Measurements from ENCODE around the gene PRKACA.

Gene PRKACA

GRCh38 chr19:14113762-14114414 lies 3.7 kb downstream of the PRKACA start:
- peak; percentile 67 for TF ChIP-seq CTCF (IDR thresholded peaks at IDR 0.05)
- TF ChIP-seq ZFX (IDR thresholded peaks at IDR 0.05; ENCODE audit: borderline replicate concordance): no peak
- no peak overlapping the region for H3K27ac ChIP-seq

DNA sequence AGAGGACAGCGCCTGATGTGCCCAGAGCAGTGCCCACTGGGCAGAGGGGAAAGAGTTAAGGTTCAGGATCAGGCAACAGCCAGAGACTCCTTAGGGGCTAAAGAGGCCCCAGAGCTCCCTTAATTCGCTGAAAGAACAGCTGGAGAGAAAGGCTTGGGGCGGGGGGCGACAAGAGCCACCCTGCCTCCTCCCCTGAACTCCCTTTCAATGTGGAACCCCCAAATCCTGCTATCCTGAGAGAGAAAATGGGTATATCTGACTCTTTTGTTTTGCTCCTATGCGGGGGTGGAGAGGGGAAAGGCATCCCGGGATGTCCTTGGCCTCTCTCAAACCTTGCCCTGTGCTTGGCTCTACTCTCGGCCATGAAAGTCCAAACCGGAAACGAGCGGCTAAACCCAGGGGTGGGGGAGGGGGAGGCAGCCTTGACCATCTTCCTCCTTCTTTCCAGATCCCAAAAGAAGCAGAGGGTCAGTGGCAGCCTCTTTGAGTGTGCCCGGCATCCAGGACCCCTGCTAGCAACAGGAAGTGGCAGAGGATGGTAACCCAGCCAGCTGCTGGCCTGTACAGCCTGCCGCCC lies 4.7 kb downstream of the PRKACA start:
- TF ChIP-seq CTCF (IDR thresholded peaks at IDR 0.05) (no peak), ZFX (IDR thresholded peaks at IDR 0.05; ENCODE audit: borderline replicate concordance) (no peak)
- no peak overlapping the region for H3K27ac ChIP-seq

DNA sequence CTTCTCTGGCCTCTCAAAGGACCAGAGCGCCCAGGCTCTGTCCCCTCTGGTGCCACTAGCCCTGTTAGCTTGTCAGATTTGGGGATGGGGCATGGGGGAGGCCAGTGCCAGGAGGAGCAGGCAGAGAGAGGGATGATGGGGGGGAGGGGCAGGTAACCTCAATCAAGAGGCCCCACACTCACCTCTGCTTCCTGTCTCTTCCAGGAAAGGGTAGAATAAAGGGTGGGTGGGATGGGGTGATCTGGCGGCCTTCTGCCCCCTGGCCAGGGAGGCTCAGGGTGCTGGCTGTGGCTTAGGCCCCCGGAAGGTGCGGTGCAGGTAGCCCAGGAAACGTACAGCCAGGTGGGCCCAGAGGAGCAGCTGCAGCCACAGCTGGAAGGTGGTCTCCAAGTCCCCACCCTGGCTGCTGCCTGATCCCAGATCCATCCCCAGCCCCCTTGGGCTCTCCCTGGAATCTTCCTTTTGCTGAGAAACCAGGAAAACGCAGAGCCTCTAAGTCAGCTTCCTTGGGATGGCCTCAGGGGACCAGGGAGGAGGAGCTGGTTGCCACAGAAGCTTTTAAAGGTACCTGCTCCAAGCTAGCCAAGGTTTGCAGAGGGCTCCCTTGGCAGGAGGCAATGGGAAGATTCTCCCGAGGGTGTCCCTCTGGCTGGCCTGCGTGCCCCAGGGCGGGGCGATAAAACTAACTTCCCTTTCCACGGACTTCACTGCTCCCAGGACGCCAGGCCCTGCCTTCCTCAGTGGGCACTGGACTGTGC lies 5.3 kb downstream of the PRKACA start:
- H3K27ac ChIP-seq: no peak overlapping the region
- TF ChIP-seq CTCF (IDR thresholded peaks at IDR 0.05) (no peak), ZFX (IDR thresholded peaks at IDR 0.05; ENCODE audit: borderline replicate concordance) (no peak)

GRCh38 chr19:14111486-14111885 lies 6.1 kb downstream of the PRKACA start:
- no peak overlapping the region for H3K27ac ChIP-seq
- TF ChIP-seq CTCF (IDR thresholded peaks at IDR 0.05): no peak
- no peak for TF ChIP-seq ZFX (IDR thresholded peaks at IDR 0.05; ENCODE audit: borderline replicate concordance)

DNA sequence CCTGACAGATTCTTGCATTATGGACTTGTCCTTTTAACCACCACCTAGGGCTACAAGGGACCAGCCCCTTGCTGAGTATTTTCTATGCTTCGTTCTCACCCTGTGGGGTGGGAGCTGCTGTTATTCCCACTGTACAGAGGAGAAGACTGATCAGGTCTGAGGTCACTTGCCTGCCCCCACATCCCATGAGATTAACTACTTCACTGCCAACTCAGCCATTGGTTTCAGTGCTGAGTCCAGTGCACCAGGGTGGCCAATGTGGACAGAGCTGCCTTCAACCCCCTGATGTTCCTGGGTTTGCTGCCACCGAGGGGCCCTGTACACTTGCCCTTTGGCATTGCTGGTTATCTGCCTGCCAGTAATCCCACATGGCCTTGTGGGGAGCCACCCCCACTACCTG lies 6.9 kb downstream of the PRKACA start:
- no peak for TF ChIP-seq ZFX (IDR thresholded peaks at IDR 0.05; ENCODE audit: borderline replicate concordance)
- TF ChIP-seq CTCF (IDR thresholded peaks at IDR 0.05): no peak
- no peak overlapping the region for H3K27ac ChIP-seq

DNA sequence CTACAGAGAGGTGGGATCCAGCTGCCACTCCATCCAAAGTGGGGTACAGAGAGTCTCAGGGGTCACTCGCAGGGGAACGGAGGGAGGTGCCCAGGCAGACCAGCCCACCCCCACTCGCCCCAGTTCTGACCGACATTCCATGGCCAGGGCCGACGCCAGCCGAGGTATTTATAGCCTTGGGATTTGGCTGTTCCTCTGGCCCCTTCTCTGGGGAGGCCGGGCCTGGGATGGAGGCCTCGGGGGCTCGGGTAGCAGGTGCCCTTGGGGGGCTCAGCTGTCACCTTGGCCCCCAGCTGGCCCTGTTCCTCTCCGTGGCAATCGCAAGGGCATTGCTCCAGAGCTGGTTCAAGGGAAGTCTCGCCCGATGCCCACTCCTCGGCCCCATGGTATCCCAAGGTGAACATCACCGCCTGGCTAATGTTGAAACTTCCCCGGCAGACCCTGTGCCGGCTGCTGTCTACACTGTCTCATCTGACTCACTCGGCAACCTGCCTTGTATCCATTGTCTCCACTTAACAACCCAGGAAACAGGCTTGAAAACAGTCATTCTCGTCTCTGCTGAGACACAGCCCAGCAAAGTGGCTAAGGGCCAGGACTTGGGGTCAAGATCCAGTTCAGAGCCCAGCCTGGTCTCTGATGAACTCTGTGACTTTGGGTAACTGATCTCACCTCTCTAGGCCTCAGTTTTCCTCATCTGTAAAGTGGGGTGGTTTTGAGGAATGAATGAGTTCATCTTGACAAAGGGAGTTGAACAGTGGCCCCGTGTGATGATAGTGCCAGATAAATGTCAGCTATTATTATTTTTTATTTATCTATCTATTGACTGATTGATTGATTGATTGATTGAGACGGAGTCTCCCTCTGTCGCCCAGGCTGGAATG lies 9.7 kb downstream of the PRKACA start:
- TF ChIP-seq ZFX (IDR thresholded peaks at IDR 0.05; ENCODE audit: borderline replicate concordance) (no peak), CTCF (IDR thresholded peaks at IDR 0.05) (no peak)
- H3K27ac ChIP-seq: no peak overlapping the region

Measured in 22Rv1 (cell line).